ENCODE data around the gene TRIM68.

TRIM68 gene

GRCh38 chr11:4607781-4608666, at the start of gene TRIM68:
TRIM68 (minus strand) TSS chr11:4608231; CDS start chr11:4605504, 2,727 bp downstream.
- peak; percentile 99 for FAIRE-seq

- no peak for FAIRE-seq
Observed at GRCh38 chr11:4654635-4655369, 46.8 kb upstream of the TRIM68 start.

- no peak for FAIRE-seq
Observed at GRCh38 chr11:4647766-4648165, 39.7 kb upstream of the TRIM68 start.

GRCh38 chr11:4645974-4646373, 37.9 kb upstream of the TRIM68 start:
- FAIRE-seq = no peak

- FAIRE-seq = no peak
Observed at GRCh38 chr11:4644233-4644632, 36.2 kb upstream of the TRIM68 start.

- no peak for FAIRE-seq
Observed at GRCh38 chr11:4643682-4644081, 35.7 kb upstream of the TRIM68 start, which contains the start of gene OR51E1. OR51E1 (plus strand) TSS chr11:4643982; CDS start chr11:4652527, 8,545 bp downstream.

- FAIRE-seq = no peak
Observed at GRCh38 chr11:4643076-4643475, 35.0 kb upstream of the TRIM68 start.

- no peak for FAIRE-seq
Observed at GRCh38 chr11:4642043-4642442, 34.0 kb upstream of the TRIM68 start.

- no peak for FAIRE-seq
Observed at GRCh38 chr11:4641501-4641900, 33.5 kb upstream of the TRIM68 start.

GRCh38 chr11:4639931-4640330, 31.9 kb upstream of the TRIM68 start:
- no peak for FAIRE-seq

- no peak for FAIRE-seq
Observed at GRCh38 chr11:4637662-4638047, 29.6 kb upstream of the TRIM68 start.

GRCh38 chr11:4636962-4637661, 29.1 kb upstream of the TRIM68 start, which contains the start of gene OR51D1:
OR51D1 (plus strand) TSS chr11:4637477; CDS start chr11:4639791, 2,314 bp downstream.
- FAIRE-seq = no peak

- FAIRE-seq = no peak
Observed at GRCh38 chr11:4636136-4636535, 28.1 kb upstream of the TRIM68 start.

- no peak for FAIRE-seq
Observed at GRCh38 chr11:4626207-4627099, 18.4 kb upstream of the TRIM68 start.

GRCh38 chr11:4619514-4619913, 11.5 kb upstream of the TRIM68 start:
- FAIRE-seq = no peak

GRCh38 chr11:4615856-4616444, 7.9 kb upstream of the TRIM68 start:
- no peak for FAIRE-seq

GRCh38 chr11:4611986-4612385, 4.0 kb upstream of the TRIM68 start:
- no peak for FAIRE-seq

- no peak for FAIRE-seq
Observed at GRCh38 chr11:4610258-4610935, 2.4 kb upstream of the TRIM68 start.

- FAIRE-seq = no peak
Observed at GRCh38 chr11:4607096-4607495, 935 bp downstream of the TRIM68 start.

- no peak for FAIRE-seq
Observed at GRCh38 chr11:4606231-4607015, 1.6 kb downstream of the TRIM68 start.
